Esophagus squamous epithelium (tissue), 5 donors: Measurements from ENCODE around the gene SMPD3. TPM values are rescaled to one million over a fixed set of nuclear protein-coding genes. Genes with fewer than 3 reads are reported as not detected.
A peak's percentile ranks its signal among the peaks of the same experiment; 100 is the strongest.

Source experiments
- DNase-seq: peaks from one replicate; lab custom pipeline; 2025; lab: John Stamatoyannopoulos, UW
- H3K27ac ChIP-seq, 4 donors: fragments of 200-600 bp; sonication (generic); one replicate each; pipeline ENCODE4 v1.5.1; 2016 to 2019; ENCODE audit warnings: mild to moderate bottlenecking in 1 of 4
- H3K27me3 ChIP-seq, 4 donors: fragments of 200-600 bp; sonication (generic); 1 replicate in 3 of 4; 2 replicates in 1 of 4; pipeline versions ENCODE4 v1.5.1 to v1.6.0; 2017 to 2021; ENCODE audit warnings: antibody characterized with exemption in 1 of 4
- H3K36me3 ChIP-seq, 3 donors: fragments of 200-600 bp; sonication (generic); one replicate each; pipeline ENCODE4 v1.5.1; 2016 to 2019
- H3K4me1 ChIP-seq, 3 donors: fragments of 200-600 bp; sonication (generic); one replicate each; pipeline ENCODE4 v1.5.1; 2017 to 2019
- H3K4me3 ChIP-seq, 4 donors: fragments of 200-600 bp; sonication (generic); 1 replicate in 3 of 4; 2 replicates in 1 of 4; pipeline ENCODE4 v1.5.1; 2016 to 2019; ENCODE audit warnings: mild to moderate bottlenecking in 2 of 4, moderate library complexity in 1 of 4
- H3K9me3 ChIP-seq, 3 donors: fragments of 200-600 bp; sonication (generic); one replicate each; pipeline ENCODE4 v1.5.1; 2016 to 2019
- POLR2A ChIP-seq, 4 donors: fragments of 450-650 bp; IDR thresholded peaks; one replicate each; pipeline ENCODE4 v1.6.1; 2017; ENCODE audit warnings: antibody characterized with exemption in 4 of 4, mild to moderate bottlenecking in 4 of 4, moderate library complexity in 3 of 4
- WGBS, 2 donors: methylation state at CpG; one replicate each; pipeline ENCODE4 v1.1.5; 2018; 5-methylcytosine and 5-hydroxymethylcytosine counted together
- intact Hi-C: fragments of 100-400 bp; cut with DNase I; formaldehyde crosslinking; loops from one replicate; pipeline ENCODE4 v1.15.0; 2022
- total RNA-seq, 4 donors: library from RNA; depleted of rRNA; stranded (reverse); fragments of >200 nt; gene quantifications; one replicate each; pipeline ENCODE4 v1.1.0, GENCODE V29; 2016
- TF ChIP-seq, protein P1 (sequence below), 6 experiments: fragments of 450-650 bp in 4 of 6; fragments of 200-600 bp in 2 of 6; sonication (generic) in 2 of 6; IDR thresholded peaks; one replicate each; pipeline ENCODE4 v1.5.1; 2016 to 2019; ENCODE audit warnings: antibody characterized with exemption in 6 of 6, mild to moderate bottlenecking in 4 of 6, moderate library complexity in 4 of 6
- donor health status: DM: yes; HTN: yes; CAD: no.

Gene SMPD3
- total RNA-seq, 4 donors from 2014 or later: 0.18 to 2.3 (median 0.92) TPM

DNA sequence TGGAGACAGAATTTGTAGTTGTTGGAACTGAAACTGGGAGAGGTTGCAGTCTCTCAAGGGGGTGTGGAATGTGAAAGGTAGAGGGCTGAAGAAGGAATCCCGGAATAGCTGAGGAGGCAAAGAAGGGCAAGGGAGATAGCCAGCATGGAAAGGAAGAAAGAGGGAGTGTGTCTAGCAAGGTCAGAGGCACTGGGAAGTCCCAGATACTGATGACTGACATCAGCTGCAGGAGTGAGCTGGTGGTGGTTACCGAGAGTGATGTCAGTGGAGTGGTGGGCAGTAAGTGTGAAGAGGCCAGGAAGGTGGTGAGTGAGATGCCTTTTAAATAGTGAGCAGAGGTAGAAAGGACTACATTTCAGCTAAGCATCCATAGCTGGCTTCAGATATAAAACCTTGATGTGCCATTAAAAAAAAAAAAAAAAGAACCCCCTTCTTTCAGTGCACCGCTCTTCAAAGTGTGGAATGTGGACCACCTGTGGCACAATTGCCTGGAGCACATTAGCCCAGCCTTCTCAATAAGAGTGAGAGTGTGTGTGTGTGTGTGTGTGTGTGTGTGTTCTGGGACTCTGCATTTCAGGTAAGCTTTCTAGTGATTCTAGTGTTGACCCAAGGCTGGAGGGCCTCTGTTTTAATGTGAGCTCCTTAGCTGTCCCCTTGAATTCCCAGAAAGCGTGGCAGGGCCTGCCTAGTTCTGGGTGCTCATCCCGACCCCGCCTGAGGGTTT lies 129.0 kb downstream of the SMPD3 start:
- Histone ChIP-seq H3K27me3 (no peaks in the 10 kb centered on the region), H3K27ac (no peak overlapping the region), H3K36me3 (peaks cover 3 to 91% (median 17%) of the 10 kb centered on the region in 3 donors), H3K4me3 (no peak overlapping the region), H3K4me1 (no peaks in the 10 kb centered on the region), H3K9me3 (no peaks in the 10 kb centered on the region)
- TF ChIP-seq, protein P1, sequence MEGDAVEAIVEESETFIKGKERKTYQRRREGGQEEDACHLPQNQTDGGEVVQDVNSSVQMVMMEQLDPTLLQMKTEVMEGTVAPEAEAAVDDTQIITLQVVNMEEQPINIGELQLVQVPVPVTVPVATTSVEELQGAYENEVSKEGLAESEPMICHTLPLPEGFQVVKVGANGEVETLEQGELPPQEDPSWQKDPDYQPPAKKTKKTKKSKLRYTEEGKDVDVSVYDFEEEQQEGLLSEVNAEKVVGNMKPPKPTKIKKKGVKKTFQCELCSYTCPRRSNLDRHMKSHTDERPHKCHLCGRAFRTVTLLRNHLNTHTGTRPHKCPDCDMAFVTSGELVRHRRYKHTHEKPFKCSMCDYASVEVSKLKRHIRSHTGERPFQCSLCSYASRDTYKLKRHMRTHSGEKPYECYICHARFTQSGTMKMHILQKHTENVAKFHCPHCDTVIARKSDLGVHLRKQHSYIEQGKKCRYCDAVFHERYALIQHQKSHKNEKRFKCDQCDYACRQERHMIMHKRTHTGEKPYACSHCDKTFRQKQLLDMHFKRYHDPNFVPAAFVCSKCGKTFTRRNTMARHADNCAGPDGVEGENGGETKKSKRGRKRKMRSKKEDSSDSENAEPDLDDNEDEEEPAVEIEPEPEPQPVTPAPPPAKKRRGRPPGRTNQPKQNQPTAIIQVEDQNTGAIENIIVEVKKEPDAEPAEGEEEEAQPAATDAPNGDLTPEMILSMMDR (IDR thresholded peaks at IDR 0.05): no peak
- no peak for TF ChIP-seq POLR2A (IDR thresholded peaks at IDR 0.05)
- no peak for DNase-seq
- intact Hi-C loops: loop anchor here (10.0 kb wide), 1 partner anchor 65 kb away; no protein-coding TSS in a partner anchor
- 76 to 90% methylated on average over 3 to 4 of the region's 6 CpGs for WGBS, 2 donors

DNA sequence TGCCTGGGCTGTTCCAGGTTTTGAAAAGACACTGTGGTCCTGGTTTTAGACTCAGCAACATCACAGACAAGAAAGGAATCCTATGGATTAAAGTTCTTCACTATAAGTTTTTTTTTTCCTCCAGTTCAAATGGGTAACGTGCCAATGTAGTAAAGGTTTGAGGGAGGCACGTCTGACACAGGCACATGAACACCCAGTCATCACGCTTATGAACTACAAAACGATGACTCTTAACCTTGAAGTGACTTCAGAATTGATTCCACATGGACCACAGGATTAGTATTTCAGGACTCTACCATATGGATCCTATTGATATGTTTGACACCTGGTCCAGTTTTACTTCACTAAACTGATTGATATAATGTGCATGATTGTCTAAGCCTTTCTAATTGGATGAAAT lies 135.2 kb downstream of the SMPD3 start:
- intact Hi-C loops: loop anchor here (10.0 kb wide), 1 partner anchor 58 kb away; no protein-coding TSS in a partner anchor

DNA sequence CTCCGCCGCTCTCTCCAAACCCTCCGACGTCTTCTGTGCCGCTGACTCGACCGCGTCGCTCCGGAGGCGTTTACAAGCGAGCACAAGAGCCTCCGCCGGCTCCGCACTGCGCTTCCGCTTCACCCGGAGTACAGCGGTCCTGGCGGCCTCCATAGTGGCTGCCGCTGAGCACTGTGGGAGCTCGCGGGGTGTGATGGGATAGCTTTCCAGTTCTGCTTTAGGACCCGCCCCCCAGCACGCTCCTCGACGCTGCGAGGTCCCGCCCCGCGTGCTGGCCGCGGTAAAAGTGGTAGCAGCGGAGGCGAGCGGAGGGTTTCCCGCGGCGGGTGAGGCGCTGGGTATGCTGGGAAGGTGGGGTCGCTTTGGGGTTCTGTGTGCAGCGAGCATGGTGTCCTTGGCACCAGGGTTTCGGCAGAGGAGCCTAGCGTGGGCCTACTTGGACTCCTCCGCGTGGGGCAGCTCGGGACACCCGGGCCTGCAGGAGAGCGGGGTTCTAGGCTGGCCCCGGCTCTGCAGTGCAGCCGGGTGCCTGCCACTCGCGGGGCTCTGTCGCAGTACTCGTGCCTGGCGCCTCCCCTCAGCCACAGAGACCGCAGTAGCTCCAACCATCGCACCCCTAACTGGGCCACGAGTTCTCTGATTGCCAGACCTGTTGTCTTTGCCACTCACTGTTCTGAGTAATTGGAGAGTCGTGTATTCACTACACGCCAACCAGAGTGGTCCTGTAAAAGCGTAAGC lies 137.4 kb downstream of the SMPD3 start, which contains the start of the genes PRMT7 and SLC7A6OS:
PRMT7 (plus strand) TSS at position 246 of the 738 bp plus-strand sequence. CDS start 4,961 bp downstream, outside the sequence.
SLC7A6OS (minus strand) TSS at position 173 of the 738 bp plus-strand sequence; CDS start at position 153, 20 bp downstream.
- peak; percentile 80 for DNase-seq
- Histone ChIP-seq H3K9me3 (no peaks in the 10 kb centered on the region), H3K4me3 (peak within 1 kb of the TSS; percentile 67 to 98 (median 78)), H3K4me1 (peaks cover 16 to 50% (median 28%) of the 10 kb centered on the region in 3 donors), H3K27ac (peak within 1 kb of the TSS; percentile 81 to 89 (median 87)), H3K27me3 (no peaks in the 10 kb centered on the region), H3K36me3 (peaks cover 0 to 49% (median 8%) of the 10 kb centered on the region in 3 donors)
- TF ChIP-seq POLR2A (IDR thresholded peaks at IDR 0.05): peak in 3 of 4 donors; percentile 58 to 77 (median 68)
- TF ChIP-seq, protein P1 (IDR thresholded peaks at IDR 0.05): peak in 3 of 6 experiments; percentile 4 to 69 (median 45)
- whole genome bisulfite sequencing, 2 donors: 0 to 2% methylated on average over 6 to 25 of the region's 62 CpGs
- intact Hi-C loops: loop anchor here (10.0 kb wide), 1 partner anchor 56 kb away; no protein-coding TSS in a partner anchor

More for the DNA sequence above, 135.2 kb downstream of the SMPD3 start:
- no peaks in the 10 kb centered on the region for H3K27me3 ChIP-seq
- H3K27ac ChIP-seq: no peak overlapping the region
- H3K4me1 ChIP-seq: peaks cover 16 to 47% (median 28%) of the 10 kb centered on the region in 3 donors
- H3K9me3 ChIP-seq: no peaks in the 10 kb centered on the region
- TF ChIP-seq, protein P1 (IDR thresholded peaks at IDR 0.05): no peak
- TF ChIP-seq POLR2A (IDR thresholded peaks at IDR 0.05): no peak
- no peak for DNase-seq
- 66 to 75% methylated on average over 4 of the region's 4 CpGs for WGBS, 2 donors
- peaks cover 0 to 49% (median 10%) of the 10 kb centered on the region in 3 donors for H3K36me3 ChIP-seq
- H3K4me3 ChIP-seq: no peak overlapping the region

DNA sequence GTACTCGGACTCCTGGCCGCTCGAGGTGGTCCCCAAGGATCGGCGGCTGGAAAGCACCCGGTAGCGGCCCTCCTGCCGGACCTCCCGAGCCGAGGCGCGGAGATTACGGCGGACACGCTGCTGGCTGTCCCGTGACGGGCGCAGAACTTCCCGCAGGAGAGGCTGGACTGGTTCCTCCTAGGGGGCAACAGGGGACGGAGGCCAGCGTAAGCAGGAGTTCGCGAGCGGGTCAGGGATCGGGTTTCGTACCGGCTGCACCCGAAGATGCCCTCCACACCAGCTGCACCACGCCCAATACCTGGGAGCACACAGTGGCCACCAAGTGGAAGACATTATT lies 137.9 kb downstream of the SMPD3 start:
- peak overlapping the region; percentile 81 to 89 (median 87) for H3K27ac ChIP-seq
- H3K4me1 ChIP-seq: peaks cover 16 to 50% (median 28%) of the 10 kb centered on the region in 3 donors
- no peak for DNase-seq
- no peak for TF ChIP-seq POLR2A (IDR thresholded peaks at IDR 0.05)
- TF ChIP-seq, protein P1 (IDR thresholded peaks at IDR 0.05): no peak
- no peaks in the 10 kb centered on the region for H3K27me3 ChIP-seq
- H3K9me3 ChIP-seq: no peaks in the 10 kb centered on the region
- intact Hi-C loops: loop anchor here (10.0 kb wide), 1 partner anchor 56 kb away; no protein-coding TSS in a partner anchor
- WGBS, 2 donors: 0% methylated on average over 1 of the region's 29 CpGs; no CpG with 5 or more reads in 1 of the 2 donors
- peaks cover 0 to 49% (median 11%) of the 10 kb centered on the region in 3 donors for H3K36me3 ChIP-seq
- H3K4me3 ChIP-seq: peak overlapping the region; percentile 67 to 98 (median 78)
